ENCODE data around the gene SYNDIG1.

Gene SYNDIG1

GRCh38 chr20:24522452-24523330 lies 53.3 kb downstream of the SYNDIG1 start:
- no peak for DNase-seq (ENCODE audit: low read depth in 1 of 2, low spot score in 1 of 2)

GRCh38 chr20:24523661-24524060 lies 54.2 kb downstream of the SYNDIG1 start:
- DNase-seq (ENCODE audit: low read depth in 1 of 2, low spot score in 1 of 2) = no peak

GRCh38 chr20:24528583-24529368 lies 59.3 kb downstream of the SYNDIG1 start:
- DNase-seq (ENCODE audit: low read depth in 1 of 2, low spot score in 1 of 2) = no peak

- no peak for DNase-seq (ENCODE audit: low read depth in 1 of 2, low spot score in 1 of 2)
Measured at GRCh38 chr20:24529369-24529719, 59.9 kb downstream of the SYNDIG1 start.

- no peak for DNase-seq (ENCODE audit: low read depth in 1 of 2, low spot score in 1 of 2)
Measured at GRCh38 chr20:24530131-24530680, 60.8 kb downstream of the SYNDIG1 start.

- DNase-seq (ENCODE audit: low read depth in 1 of 2, low spot score in 1 of 2) = no peak
Measured at GRCh38 chr20:24531202-24531601, 61.8 kb downstream of the SYNDIG1 start.

GRCh38 chr20:24531631-24532419 lies 62.4 kb downstream of the SYNDIG1 start:
- DNase-seq (ENCODE audit: low read depth in 1 of 2, low spot score in 1 of 2) = no peak

- no peak for DNase-seq (ENCODE audit: low read depth in 1 of 2, low spot score in 1 of 2)
Measured at GRCh38 chr20:24533449-24533848, 64.0 kb downstream of the SYNDIG1 start.

- DNase-seq (ENCODE audit: low read depth in 1 of 2, low spot score in 1 of 2) = no peak
Measured at GRCh38 chr20:24534282-24534681, 64.9 kb downstream of the SYNDIG1 start.

GRCh38 chr20:24535941-24536730 lies 66.7 kb downstream of the SYNDIG1 start:
- DNase-seq (ENCODE audit: low read depth in 1 of 2, low spot score in 1 of 2) = no peak

GRCh38 chr20:24537210-24537609 lies 67.8 kb downstream of the SYNDIG1 start:
- no peak for DNase-seq (ENCODE audit: low read depth in 1 of 2, low spot score in 1 of 2)

- DNase-seq (ENCODE audit: low read depth in 1 of 2, low spot score in 1 of 2) = no peak
Measured at GRCh38 chr20:24542721-24543120, 73.3 kb downstream of the SYNDIG1 start.

GRCh38 chr20:24543168-24543567 lies 73.7 kb downstream of the SYNDIG1 start:
- no peak for DNase-seq (ENCODE audit: low read depth in 1 of 2, low spot score in 1 of 2)

- DNase-seq (ENCODE audit: low read depth in 1 of 2, low spot score in 1 of 2) = no peak
Measured at GRCh38 chr20:24543741-24544140, 74.3 kb downstream of the SYNDIG1 start.

GRCh38 chr20:24544371-24544770 lies 74.9 kb downstream of the SYNDIG1 start:
- DNase-seq (ENCODE audit: low read depth in 1 of 2, low spot score in 1 of 2) = no peak

GRCh38 chr20:24545168-24545567 lies 75.7 kb downstream of the SYNDIG1 start:
- no peak for DNase-seq (ENCODE audit: low read depth in 1 of 2, low spot score in 1 of 2)

- DNase-seq (ENCODE audit: low read depth in 1 of 2, low spot score in 1 of 2) = no peak
Measured at GRCh38 chr20:24546232-24546892, 76.9 kb downstream of the SYNDIG1 start.

GRCh38 chr20:24547967-24548366 lies 78.5 kb downstream of the SYNDIG1 start:
- DNase-seq (ENCODE audit: low read depth in 1 of 2, low spot score in 1 of 2) = no peak

GRCh38 chr20:24559114-24559732 lies 89.8 kb downstream of the SYNDIG1 start:
- DNase-seq (ENCODE audit: low read depth in 1 of 2, low spot score in 1 of 2) = no peak

All from stimulated activated CD4-positive, alpha-beta T cell treated with anti-CD3 and anti-CD28 coated beads, Interleukin-15, amount 100 ng/mL, for 1 hour (primary cell).